A673 (cell line): ENCODE data around the gene NAPSA.

Experiments
- EZH2 ChIP-seq: fragments of 200-600 bp; sonication (generic); IDR thresholded peaks from 2 replicates; pipeline ENCODE4 v1.6.1; 2017; ENCODE audit warnings: borderline replicate concordance, low read depth, mild to moderate bottlenecking, mixed read lengths, antibody characterized with exemption, low read length; ENCODE audit not compliant: poor library complexity, severe bottlenecking
- TF ChIP-seq, protein P1 (sequence below): fragments of 300-800, 200-600 bp; sonication (generic); conservative IDR thresholded peaks from 2 replicates; pipeline ENCODE4 v1.5.1; 2017; ENCODE audit warnings: low read depth, mild to moderate bottlenecking, antibody characterized with exemption, low read length, moderate library complexity, mixed read lengths

DNA sequence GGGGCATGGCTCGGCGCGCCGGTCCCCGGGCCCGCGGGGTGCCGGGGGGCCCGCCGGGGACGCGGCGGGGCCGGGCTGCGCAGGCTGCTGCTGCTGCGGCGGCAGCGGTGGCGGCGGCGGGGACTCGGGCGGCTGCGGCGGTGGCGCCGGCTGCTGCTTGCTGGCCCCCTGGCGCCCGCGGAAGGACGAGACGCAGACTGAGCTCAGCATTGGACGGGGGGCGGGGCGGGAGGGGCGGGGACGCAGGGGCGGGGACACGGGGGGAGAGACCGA, 36.6 kb downstream of the NAPSA start:
- TF ChIP-seq, protein P1, sequence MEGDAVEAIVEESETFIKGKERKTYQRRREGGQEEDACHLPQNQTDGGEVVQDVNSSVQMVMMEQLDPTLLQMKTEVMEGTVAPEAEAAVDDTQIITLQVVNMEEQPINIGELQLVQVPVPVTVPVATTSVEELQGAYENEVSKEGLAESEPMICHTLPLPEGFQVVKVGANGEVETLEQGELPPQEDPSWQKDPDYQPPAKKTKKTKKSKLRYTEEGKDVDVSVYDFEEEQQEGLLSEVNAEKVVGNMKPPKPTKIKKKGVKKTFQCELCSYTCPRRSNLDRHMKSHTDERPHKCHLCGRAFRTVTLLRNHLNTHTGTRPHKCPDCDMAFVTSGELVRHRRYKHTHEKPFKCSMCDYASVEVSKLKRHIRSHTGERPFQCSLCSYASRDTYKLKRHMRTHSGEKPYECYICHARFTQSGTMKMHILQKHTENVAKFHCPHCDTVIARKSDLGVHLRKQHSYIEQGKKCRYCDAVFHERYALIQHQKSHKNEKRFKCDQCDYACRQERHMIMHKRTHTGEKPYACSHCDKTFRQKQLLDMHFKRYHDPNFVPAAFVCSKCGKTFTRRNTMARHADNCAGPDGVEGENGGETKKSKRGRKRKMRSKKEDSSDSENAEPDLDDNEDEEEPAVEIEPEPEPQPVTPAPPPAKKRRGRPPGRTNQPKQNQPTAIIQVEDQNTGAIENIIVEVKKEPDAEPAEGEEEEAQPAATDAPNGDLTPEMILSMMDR: no peak
- no peak for TF ChIP-seq EZH2
